Naive B cell (primary cell): ENCODE results near the gene ASTN2. TPM values are rescaled to one million over a fixed set of nuclear protein-coding genes. Genes with fewer than 3 reads are reported as not detected.
A peak's percentile ranks its signal among the peaks of the same experiment; 100 is the strongest.

Experiments
- ATAC-seq, 2 donors: fragments of 150-1000 bp; cut with Tn5 transposase; 2 replicates each; pipeline ENCODE4 v1.10.0; 2021; ENCODE audit warnings: low read depth in 2 of 2, mild to moderate bottlenecking in 2 of 2, moderate library complexity in 2 of 2
- DNase-seq: peaks from one replicate; pipeline ENCODE4 v3.0.0; 2022
- H3K27ac Mint-ChIP-seq, 6 donors: one replicate each; pipeline ENCODE4 v1.8.0; 2020 to 2022; ENCODE audit warnings: mild to moderate bottlenecking in 6 of 6, mixed read lengths in 6 of 6, moderate library complexity in 5 of 6, inconsistent platforms in 2 of 6
- H3K27me3 Mint-ChIP-seq, 3 donors: one replicate each; pipeline ENCODE4 v1.8.0; 2021 to 2022; ENCODE audit warnings: mixed read lengths in 3 of 3, mild to moderate bottlenecking in 1 of 3
- H3K36me3 Mint-ChIP-seq, 2 donors: one replicate each; pipeline ENCODE4 v1.8.0; 2020 to 2022; ENCODE audit warnings: mixed read lengths in 2 of 2, inconsistent platforms in 1 of 2, mild to moderate bottlenecking in 1 of 2
- H3K4me1 Mint-ChIP-seq, 3 donors: one replicate each; pipeline ENCODE4 v1.8.0; 2020 to 2022; ENCODE audit warnings: mixed read lengths in 3 of 3, inconsistent platforms in 1 of 3, mild to moderate bottlenecking in 1 of 3, moderate library complexity in 1 of 3
- H3K4me3 Mint-ChIP-seq, 8 donors: one replicate each; pipeline ENCODE4 v1.8.0; 2020 to 2022; ENCODE audit warnings: mild to moderate bottlenecking in 8 of 8, mixed read lengths in 8 of 8, moderate library complexity in 8 of 8, inconsistent platforms in 2 of 8
- H3K9me3 Mint-ChIP-seq, 7 donors: one replicate each; pipeline ENCODE4 v1.8.0; 2020 to 2022; ENCODE audit warnings: mixed read lengths in 7 of 7, mild to moderate bottlenecking in 5 of 7, inconsistent platforms in 2 of 7, moderate library complexity in 1 of 7
- polyA plus RNA-seq, 6 donors: library from polyadenylated mRNA; unstranded; fragments of 300-500 nt; fragmentation: Illumina TruSeq; gene quantifications; one replicate each; pipeline ENCODE4 v1.2.3, GENCODE V29; 2021; ENCODE audit warnings: low read depth in 6 of 6

ASTN2 gene
- polyA plus RNA-seq, 6 donors from 2014 or later, result 0.89 to 2.5 (median 1.5) TPM; not detected in 1

DNA sequence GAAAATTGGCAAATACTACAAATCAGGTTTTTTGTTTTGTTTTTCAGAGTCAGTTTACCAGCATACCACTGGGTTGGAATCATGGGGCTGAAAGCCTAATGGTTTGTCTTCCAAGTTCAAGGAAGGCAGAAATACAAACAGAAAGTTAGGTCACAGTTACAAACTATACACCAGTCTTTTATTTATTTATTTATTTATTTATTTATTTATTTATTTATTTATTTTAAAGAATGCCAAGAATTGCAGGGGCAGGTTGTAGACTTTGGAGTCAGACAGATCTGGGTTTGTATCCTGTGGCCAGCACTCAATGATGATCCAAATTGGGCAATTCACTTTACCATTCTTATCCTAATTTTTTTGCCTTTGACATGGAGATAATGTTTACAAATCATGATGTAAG lies 353.9 kb downstream of the ASTN2 start:
- H3K36me3 Mint-ChIP-seq, result no peaks in the 10 kb centered on the region
- H3K9me3 Mint-ChIP-seq, result peaks cover 0 to 22% (median 4%) of the 10 kb centered on the region in 7 donors
- no peak overlapping the region for H3K27ac Mint-ChIP-seq
- no peaks in the 10 kb centered on the region for H3K27me3 Mint-ChIP-seq
- H3K4me1 Mint-ChIP-seq, result no peaks in the 10 kb centered on the region
- no peak for DNase-seq
- H3K4me3 Mint-ChIP-seq, result no peak overlapping the region
- ATAC-seq, result no peak

DNA sequence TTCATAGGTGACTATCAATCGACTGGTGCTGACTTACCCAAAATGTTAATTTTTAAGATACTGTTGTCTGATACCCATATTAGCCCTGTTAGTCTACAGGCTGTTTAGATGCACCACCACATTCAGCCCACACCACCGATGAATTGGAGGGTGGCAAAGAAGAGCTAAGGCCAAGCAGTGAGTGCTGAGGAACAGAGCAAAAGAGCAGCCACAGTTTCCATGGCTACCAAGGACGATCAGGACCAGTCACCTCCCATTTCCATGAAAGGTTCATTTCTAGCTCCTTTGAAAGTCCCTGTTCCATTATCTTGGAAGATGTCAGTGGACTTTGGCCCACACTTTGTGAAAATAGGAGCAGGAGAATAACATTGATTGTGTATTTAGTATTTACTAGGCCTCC lies 364.9 kb downstream of the ASTN2 start:
- peaks cover 0 to 1% (median 0%) of the 10 kb centered on the region in 7 donors for H3K9me3 Mint-ChIP-seq
- H3K4me1 Mint-ChIP-seq, result no peaks in the 10 kb centered on the region
- no peak overlapping the region for H3K4me3 Mint-ChIP-seq
- H3K27me3 Mint-ChIP-seq, result no peaks in the 10 kb centered on the region
- no peaks in the 10 kb centered on the region for H3K36me3 Mint-ChIP-seq
- no peak for DNase-seq
- ATAC-seq, result no peak
- no peak overlapping the region for H3K27ac Mint-ChIP-seq

DNA sequence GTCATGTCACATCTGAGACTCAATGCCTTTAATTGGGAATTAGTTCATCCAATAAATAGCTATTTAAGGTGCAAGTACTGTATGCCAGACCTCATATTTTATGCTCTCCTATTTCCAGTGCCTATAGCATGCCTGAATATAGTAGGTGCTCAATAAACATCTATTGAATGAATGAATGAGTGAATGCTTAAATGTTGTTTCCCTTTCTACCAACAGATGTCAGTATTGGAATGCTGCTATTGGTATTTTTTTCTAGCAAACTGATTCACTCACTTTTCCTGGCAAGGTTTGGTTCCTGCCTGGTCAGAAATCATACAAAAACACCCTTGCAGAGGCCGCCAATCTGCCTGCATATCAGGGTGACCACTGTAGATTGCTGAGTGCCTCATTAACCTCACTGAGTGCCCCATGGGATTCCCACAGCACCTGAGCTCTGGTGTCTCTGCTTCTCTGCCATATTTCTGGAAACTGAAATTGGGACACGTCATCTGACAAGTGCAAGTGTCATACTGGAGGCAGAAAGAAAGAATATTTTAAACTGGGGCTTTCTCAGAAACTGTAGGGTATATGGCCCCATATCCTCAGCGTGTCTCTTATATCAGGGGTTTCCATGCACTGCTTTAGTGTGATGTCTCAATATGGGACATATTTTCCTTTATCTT lies 368.1 kb downstream of the ASTN2 start:
- ATAC-seq, result no peak
- no peaks in the 10 kb centered on the region for H3K36me3 Mint-ChIP-seq
- H3K4me3 Mint-ChIP-seq, result no peak overlapping the region
- DNase-seq, result no peak
- no peaks in the 10 kb centered on the region for H3K27me3 Mint-ChIP-seq
- H3K9me3 Mint-ChIP-seq, result peaks cover 0 to 2% (median 0%) of the 10 kb centered on the region in 7 donors
- H3K4me1 Mint-ChIP-seq, result no peaks in the 10 kb centered on the region
- peak overlapping the region in 1 of 6 donors; percentile 3 for H3K27ac Mint-ChIP-seq

DNA sequence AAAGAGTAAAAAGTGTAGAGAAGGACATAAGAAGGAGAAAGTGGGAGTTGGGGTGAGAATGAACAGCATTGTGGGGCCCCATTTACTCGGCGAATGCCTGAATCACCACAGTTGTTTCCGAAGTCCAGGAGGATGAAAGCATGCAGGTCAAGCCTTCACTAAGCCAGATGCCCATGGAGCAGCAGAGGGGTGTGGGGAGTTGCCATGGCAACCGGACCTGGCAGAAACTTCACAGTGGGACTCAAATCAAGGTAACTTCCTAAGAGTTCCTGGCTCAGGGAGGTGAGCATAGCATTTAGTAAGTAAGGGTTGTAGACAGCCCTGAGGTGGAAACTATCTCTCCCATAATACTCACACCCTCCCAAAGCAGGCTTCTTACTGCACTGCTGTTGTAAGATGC lies 370.6 kb downstream of the ASTN2 start:
- no peak overlapping the region for H3K27ac Mint-ChIP-seq
- no peaks in the 10 kb centered on the region for H3K27me3 Mint-ChIP-seq
- no peak overlapping the region for H3K4me3 Mint-ChIP-seq
- ATAC-seq (no peak), DNase-seq (no peak)
- no peaks in the 10 kb centered on the region for H3K4me1 Mint-ChIP-seq
- H3K36me3 Mint-ChIP-seq, result no peaks in the 10 kb centered on the region
- H3K9me3 Mint-ChIP-seq, result peaks cover 0 to 5% (median 1%) of the 10 kb centered on the region in 7 donors

DNA sequence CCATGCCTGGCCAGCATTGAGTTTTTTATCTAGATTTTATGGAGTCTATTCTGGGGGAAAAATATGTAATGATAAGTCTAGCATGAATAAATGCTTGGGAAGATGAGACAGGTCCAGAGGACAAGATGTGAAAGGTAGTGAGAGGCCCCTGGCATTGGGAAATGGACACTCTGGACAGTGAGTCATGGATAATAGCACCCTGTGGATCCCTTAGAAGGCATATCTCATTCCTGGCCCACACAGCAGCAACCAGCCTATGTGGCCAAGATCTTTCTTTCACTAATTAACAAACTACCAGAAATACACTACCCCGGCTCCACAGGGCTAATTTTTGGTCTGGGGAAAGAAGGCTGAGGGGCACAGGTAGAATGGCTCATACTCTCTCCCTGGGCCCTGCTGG lies 371.7 kb downstream of the ASTN2 start:
- peaks cover 0 to 5% (median 1%) of the 10 kb centered on the region in 7 donors for H3K9me3 Mint-ChIP-seq
- no peak for DNase-seq
- no peaks in the 10 kb centered on the region for H3K4me1 Mint-ChIP-seq
- H3K4me3 Mint-ChIP-seq, result no peak overlapping the region
- H3K27ac Mint-ChIP-seq, result no peak overlapping the region
- H3K27me3 Mint-ChIP-seq, result no peaks in the 10 kb centered on the region
- no peaks in the 10 kb centered on the region for H3K36me3 Mint-ChIP-seq
- no peak for ATAC-seq

DNA sequence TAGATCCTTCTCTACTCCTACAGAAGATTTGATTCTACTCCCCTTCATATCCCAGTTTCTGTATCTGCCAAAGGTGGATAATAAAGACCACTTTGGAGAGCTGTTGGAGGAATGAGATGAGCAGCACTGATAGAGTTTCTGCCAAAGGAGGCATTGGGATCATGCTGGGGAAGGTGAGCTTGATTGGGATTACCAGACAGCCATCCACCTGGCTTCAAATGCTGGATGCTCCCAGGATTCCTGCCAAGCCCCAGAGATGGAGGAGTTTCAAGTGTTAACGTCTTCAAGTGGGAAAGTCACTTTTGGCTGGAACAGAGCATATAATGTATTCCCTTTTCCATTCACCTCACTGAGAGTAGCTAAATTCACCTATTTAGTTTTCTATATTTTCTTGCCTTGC lies 379.3 kb downstream of the ASTN2 start:
- Mint-ChIP-seq H3K4me1 (no peaks in the 10 kb centered on the region), H3K9me3 (peaks cover 0 to 2% (median 0%) of the 10 kb centered on the region in 7 donors), H3K27ac (peak overlapping the region in 1 of 6 donors; percentile 62), H3K4me3 (no peak overlapping the region), H3K27me3 (no peaks in the 10 kb centered on the region), H3K36me3 (no peaks in the 10 kb centered on the region)
- DNase-seq (no peak), ATAC-seq (no peak)

DNA sequence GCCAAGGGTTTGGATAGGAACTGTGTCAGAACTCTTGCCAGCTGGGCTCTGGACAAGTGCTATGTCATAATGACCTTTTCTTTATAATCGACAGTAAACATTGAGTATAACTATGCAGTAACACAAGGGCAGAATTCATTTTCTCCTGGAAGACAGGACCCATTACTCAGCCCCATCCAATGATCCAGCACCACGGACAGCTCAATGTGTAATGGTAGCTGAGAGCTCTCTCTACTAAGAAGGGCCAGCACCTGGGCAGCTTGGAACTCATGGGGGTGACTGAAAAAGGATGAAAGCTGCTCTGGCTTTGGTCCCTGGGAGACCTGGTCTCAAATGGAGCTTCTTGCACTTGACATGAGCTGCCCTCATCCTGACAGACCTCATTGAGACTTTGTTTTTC lies 380.0 kb downstream of the ASTN2 start:
- no peak overlapping the region for H3K4me3 Mint-ChIP-seq
- no peaks in the 10 kb centered on the region for H3K36me3 Mint-ChIP-seq

DNA sequence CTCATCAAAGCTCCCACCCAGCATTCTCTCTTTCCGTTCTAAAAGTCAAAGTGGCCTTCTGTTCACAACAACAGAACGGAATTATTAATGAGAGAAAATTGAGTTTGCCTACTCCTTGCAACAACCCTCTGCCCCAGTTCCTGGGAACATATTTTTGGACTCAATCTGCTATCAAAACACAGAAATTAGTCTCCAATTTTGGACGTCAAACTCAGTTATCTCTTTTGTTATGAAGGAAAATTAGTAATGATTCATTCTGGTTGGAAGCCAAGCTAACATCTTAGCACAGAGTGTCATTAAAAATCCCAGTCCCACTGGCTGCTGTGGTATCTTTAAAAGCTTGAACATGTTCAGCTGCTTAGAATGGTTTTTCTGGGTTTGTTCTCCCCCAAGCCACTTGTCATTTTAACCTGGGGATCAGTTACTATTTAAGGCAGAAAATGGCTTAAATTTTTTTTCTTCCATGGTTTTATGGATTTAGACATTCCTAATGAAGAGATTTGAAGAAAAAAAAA lies 384.5 kb downstream of the ASTN2 start:
- Mint-ChIP-seq H3K9me3 (peaks cover 0 to 6% (median 0%) of the 10 kb centered on the region in 7 donors), H3K27me3 (no peaks in the 10 kb centered on the region), H3K36me3 (no peaks in the 10 kb centered on the region), H3K4me1 (no peaks in the 10 kb centered on the region), H3K27ac (no peak overlapping the region), H3K4me3 (no peak overlapping the region)
- ATAC-seq (no peak), DNase-seq (no peak)

More for the DNA sequence above, 380.0 kb downstream of the ASTN2 start:
- Mint-ChIP-seq H3K9me3 (peaks cover 0 to 2% (median 0%) of the 10 kb centered on the region in 7 donors), H3K27me3 (no peaks in the 10 kb centered on the region), H3K4me1 (no peaks in the 10 kb centered on the region), H3K27ac (no peak overlapping the region)
- no peak for ATAC-seq
- no peak for DNase-seq

DNA sequence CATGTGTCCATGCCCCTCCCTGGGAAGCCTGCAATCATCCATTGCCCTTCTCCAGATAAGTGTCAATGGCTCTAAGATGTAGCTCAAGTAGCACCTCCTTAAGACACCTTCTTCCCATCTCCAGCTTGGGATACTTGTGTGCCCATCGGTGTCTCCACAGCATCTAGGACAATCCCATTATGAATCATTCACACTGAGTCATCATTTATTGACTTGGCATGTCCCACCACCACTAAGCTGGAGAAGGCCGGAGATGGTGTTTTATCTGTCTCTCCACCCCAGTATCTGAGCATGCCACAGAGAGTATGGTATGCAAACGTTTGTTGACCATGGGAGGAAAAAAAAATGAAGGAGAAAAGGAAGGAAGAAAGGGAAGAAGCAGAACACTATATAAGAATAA lies 385.5 kb downstream of the ASTN2 start:
- peaks cover 0 to 6% (median 2%) of the 10 kb centered on the region in 7 donors for H3K9me3 Mint-ChIP-seq
- no peaks in the 10 kb centered on the region for H3K36me3 Mint-ChIP-seq
- no peaks in the 10 kb centered on the region for H3K27me3 Mint-ChIP-seq
- peak overlapping the region in 1 of 6 donors; percentile 16 for H3K27ac Mint-ChIP-seq
- no peaks in the 10 kb centered on the region for H3K4me1 Mint-ChIP-seq
- ATAC-seq, result no peak
- no peak overlapping the region for H3K4me3 Mint-ChIP-seq
- DNase-seq, result no peak

DNA sequence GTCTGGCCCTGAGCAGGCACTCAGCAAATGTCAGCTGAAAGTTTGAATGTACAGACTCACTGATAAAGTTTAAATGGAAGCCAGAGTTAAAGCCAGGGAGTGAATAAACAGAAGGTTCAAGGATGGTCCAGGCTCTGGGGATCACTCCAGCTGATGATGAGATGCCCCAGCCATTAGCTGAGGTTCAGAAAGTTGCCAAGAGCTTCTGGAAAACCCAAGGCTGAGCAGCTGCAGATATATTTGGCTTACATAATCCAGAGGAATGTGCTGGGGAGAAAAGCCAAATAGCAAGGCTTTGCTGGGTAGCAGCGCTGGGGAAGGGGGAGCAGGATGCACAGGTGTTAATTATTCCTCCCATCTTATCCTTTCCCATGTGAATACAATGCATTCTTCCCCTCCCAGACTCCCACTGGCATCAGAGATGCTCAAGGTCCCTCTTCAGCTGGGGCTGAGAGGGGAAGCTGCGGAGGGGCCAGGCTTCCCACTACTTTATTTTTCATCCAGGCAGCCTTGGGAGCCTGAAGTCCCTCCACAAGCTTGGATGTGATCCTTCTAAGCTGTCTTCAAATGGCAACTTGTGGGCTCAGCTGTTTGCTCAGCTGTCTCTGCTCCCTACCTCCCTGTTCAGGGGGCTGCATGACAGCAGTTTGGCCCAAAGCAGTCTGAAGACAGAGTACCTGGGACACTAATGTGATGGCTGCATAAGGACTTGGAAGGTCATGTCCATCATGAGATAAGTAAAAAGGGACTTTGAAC lies 386.6 kb downstream of the ASTN2 start:
- Mint-ChIP-seq H3K27ac (no peak overlapping the region), H3K9me3 (peaks cover 0 to 13% (median 3%) of the 10 kb centered on the region in 7 donors), H3K36me3 (no peaks in the 10 kb centered on the region), H3K4me1 (no peaks in the 10 kb centered on the region), H3K27me3 (no peaks in the 10 kb centered on the region), H3K4me3 (no peak overlapping the region)
- ATAC-seq, result no peak
- DNase-seq, result no peak

DNA sequence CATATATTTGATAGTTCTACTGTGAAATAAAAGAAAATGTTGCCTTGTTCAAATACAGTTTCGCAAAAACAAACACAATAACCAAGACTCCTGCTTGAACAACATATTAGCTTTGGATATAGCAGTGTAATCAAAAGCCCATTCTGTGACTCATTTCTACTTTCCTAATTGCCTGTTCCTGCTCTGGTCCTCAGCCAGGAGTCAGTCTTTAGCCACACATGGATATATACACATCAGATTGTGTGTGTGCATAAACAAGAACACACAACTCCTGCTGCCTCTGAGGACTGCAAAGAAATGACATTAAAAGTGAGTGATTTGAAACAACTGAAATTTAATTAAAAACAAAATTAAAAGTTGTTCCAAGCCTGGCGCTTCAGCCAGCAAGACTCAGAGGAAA lies 393.0 kb downstream of the ASTN2 start:
- H3K27ac Mint-ChIP-seq, result no peak overlapping the region
- no peak overlapping the region for H3K4me3 Mint-ChIP-seq
- no peaks in the 10 kb centered on the region for H3K36me3 Mint-ChIP-seq
- ATAC-seq (no peak), DNase-seq (no peak)
- H3K4me1 Mint-ChIP-seq, result no peaks in the 10 kb centered on the region
- H3K27me3 Mint-ChIP-seq, result no peaks in the 10 kb centered on the region
- peaks cover 0 to 22% (median 0%) of the 10 kb centered on the region in 7 donors for H3K9me3 Mint-ChIP-seq

DNA sequence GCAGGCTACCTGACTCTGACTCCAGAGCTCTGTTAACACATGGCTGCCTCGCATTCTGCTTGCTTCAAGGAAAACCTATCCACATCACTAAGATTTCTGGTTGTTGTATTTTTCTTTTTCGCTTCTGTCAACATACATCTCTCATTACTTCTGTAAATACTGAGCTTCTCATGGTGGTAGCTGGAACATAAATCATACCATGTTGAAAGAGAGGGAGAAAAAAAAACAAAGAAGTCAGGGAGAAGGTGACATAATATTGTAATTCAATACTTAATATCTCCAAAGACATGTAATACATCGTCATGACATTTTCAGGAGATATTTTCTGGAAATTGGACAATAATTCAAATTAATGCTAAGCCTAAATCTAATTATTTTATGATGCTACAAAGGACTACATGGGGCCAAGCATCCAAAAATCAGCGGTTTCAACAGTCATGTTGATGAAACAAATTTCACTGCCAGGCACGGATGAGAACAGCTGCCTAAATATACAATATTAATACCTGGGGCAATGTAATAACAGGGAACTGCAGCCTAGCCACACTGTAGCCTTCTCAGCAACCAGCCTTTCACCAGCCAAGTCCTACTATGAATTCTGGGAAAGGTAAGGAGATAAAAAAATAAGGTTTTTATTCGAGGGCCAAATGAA lies 395.8 kb downstream of the ASTN2 start:
- Mint-ChIP-seq H3K4me1 (no peaks in the 10 kb centered on the region), H3K9me3 (peaks cover 0 to 17% (median 2%) of the 10 kb centered on the region in 7 donors), H3K27ac (no peak overlapping the region), H3K36me3 (no peaks in the 10 kb centered on the region), H3K27me3 (no peaks in the 10 kb centered on the region), H3K4me3 (no peak overlapping the region)
- ATAC-seq, result no peak
- DNase-seq, result no peak

DNA sequence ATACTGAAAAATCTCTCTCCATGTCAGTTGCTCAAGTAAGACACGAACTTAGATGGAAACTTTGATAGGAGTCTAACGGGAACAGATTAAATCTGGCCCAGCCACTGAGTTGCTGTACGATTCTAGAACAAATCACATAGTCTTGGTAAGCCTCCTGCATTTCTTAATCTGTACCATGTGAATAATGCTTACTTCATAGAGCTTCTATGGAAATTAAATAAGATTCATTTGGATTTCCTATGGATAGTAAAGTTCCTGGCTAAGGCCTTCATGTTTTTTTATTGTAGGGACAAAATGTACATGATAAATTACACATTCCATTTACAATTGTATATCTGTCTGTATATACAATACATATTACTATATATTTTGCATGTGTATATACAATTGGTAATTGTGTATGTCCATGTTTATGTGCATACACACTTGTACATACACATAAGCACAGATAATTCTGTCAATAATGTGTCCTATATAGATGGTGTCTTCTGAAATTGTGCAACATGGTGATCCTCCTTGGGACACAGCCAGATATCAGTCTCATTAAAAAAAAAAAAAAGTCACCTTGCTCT lies 397.4 kb downstream of the ASTN2 start:
- H3K4me3 Mint-ChIP-seq, result no peak overlapping the region
- no peaks in the 10 kb centered on the region for H3K27me3 Mint-ChIP-seq
- DNase-seq (no peak), ATAC-seq (no peak)
- no peaks in the 10 kb centered on the region for H3K4me1 Mint-ChIP-seq
- H3K9me3 Mint-ChIP-seq, result peaks cover 0 to 5% (median under 1%) of the 10 kb centered on the region in 7 donors
- H3K36me3 Mint-ChIP-seq, result no peaks in the 10 kb centered on the region
- no peak overlapping the region for H3K27ac Mint-ChIP-seq
